Right atrium auricular region (tissue), 2 donors: ENCODE data around the gene C11orf68. TPM values are rescaled to one million over a fixed set of nuclear protein-coding genes. Genes with fewer than 3 reads are reported as not detected.

Source experiments
- DNase-seq: peaks from one replicate; pipeline ENCODE4 v3.0.0-alpha.2; 2019; ENCODE audit warnings: low spot score
- H3K27ac ChIP-seq, 2 donors: fragments of 200-600 bp; sonication (generic); 1 replicate in 1 of 2; 2 replicates in 1 of 2; pipeline ENCODE4 v1.5.1; 2016 to 2019
- H3K27me3 ChIP-seq, 2 donors: fragments of 200-600 bp; sonication (generic); one replicate each; pipeline versions ENCODE4 v1.5.1 to v1.6.0; 2017 to 2019
- H3K36me3 ChIP-seq: fragments of 200-600 bp; sonication (generic); one replicate; pipeline ENCODE4 v1.5.1; 2016
- H3K4me1 ChIP-seq, 2 donors: fragments of 200-600 bp; sonication (generic); one replicate each; pipeline versions ENCODE4 v1.5.1 to v1.6.0; 2017 to 2019
- H3K4me3 ChIP-seq, 2 donors: fragments of 200-600 bp; sonication (generic); 1 replicate in 1 of 2; 2 replicates in 1 of 2; pipeline ENCODE4 v1.5.1; 2017 to 2019; ENCODE audit warnings: mild to moderate bottlenecking in 1 of 2, moderate library complexity in 1 of 2
- H3K9me3 ChIP-seq, 2 donors: fragments of 200-600 bp; sonication (generic); one replicate each; pipeline ENCODE4 v1.5.1; 2019
- total RNA-seq, 2 donors: library from RNA; depleted of rRNA; stranded (reverse); fragments of >200 nt; gene quantifications; one replicate each; pipeline ENCODE4 v1.1.0, GENCODE V29; 2016
- TF ChIP-seq, protein P1 (sequence below), 2 donors: fragments of 200-600 bp; sonication (generic); IDR thresholded peaks; one replicate each; pipeline ENCODE4 v1.5.1; 2019; ENCODE audit warnings: antibody characterized with exemption in 2 of 2

C11orf68 gene
- total RNA-seq, 2 donors from 2014 or later = 13.9 to 23.5 TPM

DNA sequence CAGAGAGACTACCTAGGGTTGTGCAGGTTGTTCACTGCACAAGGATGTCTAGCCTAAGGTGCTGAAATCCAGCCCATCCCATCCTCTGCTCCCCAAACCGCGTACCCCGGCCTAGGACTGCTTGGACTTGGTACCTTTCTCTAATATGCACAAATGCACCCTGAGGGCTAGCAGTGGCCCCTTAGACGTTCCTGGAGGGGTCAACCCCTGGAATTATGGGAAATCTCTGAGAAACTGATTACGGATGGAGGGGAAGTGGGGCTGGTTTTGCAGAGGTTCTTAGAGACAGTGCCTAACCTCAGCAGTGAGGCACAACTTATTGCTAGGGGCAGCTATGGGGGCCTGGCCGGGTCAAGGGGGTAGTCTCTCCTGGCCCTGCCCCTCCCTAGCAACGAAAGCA is 2.5 kb downstream of the C11orf68 start:
- H3K36me3 ChIP-seq = no peaks in the 10 kb centered on the region
- H3K4me1 ChIP-seq = peaks cover 0 to 63% of the 10 kb centered on the region in 2 donors
- no peaks in the 10 kb centered on the region for H3K9me3 ChIP-seq
- no peaks in the 10 kb centered on the region for H3K27me3 ChIP-seq
- no peak overlapping the region for H3K4me3 ChIP-seq
- DNase-seq = no peak
- peak overlapping the region; percentile 93 to 97 for H3K27ac ChIP-seq
- TF ChIP-seq, protein P1, sequence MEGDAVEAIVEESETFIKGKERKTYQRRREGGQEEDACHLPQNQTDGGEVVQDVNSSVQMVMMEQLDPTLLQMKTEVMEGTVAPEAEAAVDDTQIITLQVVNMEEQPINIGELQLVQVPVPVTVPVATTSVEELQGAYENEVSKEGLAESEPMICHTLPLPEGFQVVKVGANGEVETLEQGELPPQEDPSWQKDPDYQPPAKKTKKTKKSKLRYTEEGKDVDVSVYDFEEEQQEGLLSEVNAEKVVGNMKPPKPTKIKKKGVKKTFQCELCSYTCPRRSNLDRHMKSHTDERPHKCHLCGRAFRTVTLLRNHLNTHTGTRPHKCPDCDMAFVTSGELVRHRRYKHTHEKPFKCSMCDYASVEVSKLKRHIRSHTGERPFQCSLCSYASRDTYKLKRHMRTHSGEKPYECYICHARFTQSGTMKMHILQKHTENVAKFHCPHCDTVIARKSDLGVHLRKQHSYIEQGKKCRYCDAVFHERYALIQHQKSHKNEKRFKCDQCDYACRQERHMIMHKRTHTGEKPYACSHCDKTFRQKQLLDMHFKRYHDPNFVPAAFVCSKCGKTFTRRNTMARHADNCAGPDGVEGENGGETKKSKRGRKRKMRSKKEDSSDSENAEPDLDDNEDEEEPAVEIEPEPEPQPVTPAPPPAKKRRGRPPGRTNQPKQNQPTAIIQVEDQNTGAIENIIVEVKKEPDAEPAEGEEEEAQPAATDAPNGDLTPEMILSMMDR (IDR thresholded peaks at IDR 0.05) = no peak

DNA sequence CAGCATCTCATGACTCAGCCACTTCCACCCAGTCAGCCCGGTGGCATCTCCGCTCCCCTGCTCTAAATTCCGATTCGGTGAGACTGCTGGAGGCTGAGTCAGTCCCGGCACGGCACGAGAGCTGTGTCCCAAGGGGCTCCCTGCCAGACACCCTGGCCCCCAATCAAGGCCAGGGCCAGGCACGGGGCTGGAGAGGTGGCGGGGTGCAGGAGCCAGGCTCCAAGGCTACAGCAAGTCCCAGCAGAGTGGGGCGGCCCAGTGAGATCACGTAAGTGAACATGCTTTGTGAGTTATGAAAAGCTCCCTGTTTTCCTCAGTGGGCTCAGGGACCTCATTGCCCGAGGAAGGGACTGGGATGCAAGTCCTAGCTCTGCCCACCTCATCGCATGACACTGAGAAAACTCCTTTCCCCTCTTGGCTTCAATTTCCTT is 3.0 kb downstream of the C11orf68 start:
- Histone ChIP-seq H3K36me3 (no peaks in the 10 kb centered on the region), H3K27ac (peak overlapping the region; percentile 93 to 97), H3K4me1 (peaks cover 0 to 62% of the 10 kb centered on the region in 2 donors), H3K9me3 (no peaks in the 10 kb centered on the region), H3K27me3 (no peaks in the 10 kb centered on the region), H3K4me3 (peak overlapping the region in 1 of 2 donors; percentile 19)
- DNase-seq = peak; percentile 96
- TF ChIP-seq, protein P1 (IDR thresholded peaks at IDR 0.05) = no peak

DNA sequence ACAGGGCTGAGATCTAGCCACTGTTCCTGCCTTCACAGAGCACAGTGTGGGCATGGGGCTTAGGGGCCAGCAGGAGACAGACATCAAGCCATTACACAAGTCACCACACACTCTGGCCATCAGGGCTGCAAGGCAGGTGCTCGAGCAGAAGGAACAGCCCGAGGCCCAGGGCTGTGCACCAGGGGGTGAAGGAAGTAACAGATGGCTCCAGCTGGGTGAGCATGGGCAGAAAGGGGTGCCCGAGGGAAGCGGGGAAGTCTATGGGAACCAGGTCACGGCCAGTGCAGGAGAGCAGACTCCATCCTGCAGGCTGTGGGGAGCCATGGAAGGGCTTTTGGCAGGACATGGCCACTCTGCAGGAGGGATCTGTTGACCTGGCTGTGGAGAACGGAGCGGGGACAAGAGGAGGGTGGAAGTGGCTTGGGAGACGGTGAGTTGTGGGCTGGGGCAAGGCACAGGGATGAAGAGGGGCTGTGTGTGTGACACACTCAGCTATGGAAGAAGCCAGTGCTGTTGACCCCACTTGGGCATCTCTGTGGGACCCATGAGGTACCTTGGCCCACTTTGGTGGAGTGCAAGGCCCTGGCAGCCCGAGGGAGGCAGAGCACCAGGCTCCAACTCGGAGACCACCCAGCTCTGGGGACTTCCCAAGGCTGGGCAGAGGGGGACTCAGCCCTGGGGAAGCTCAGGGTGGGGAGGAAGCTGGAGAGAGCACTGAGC is 3.6 kb downstream of the C11orf68 start:
- Histone ChIP-seq H3K27ac (peak overlapping the region; percentile 93 to 97), H3K4me1 (peaks cover 0 to 56% of the 10 kb centered on the region in 2 donors), H3K36me3 (no peaks in the 10 kb centered on the region), H3K9me3 (no peaks in the 10 kb centered on the region), H3K4me3 (peak overlapping the region in 1 of 2 donors; percentile 19), H3K27me3 (no peaks in the 10 kb centered on the region)
- no peak for DNase-seq
- TF ChIP-seq, protein P1 (IDR thresholded peaks at IDR 0.05) = no peak

DNA sequence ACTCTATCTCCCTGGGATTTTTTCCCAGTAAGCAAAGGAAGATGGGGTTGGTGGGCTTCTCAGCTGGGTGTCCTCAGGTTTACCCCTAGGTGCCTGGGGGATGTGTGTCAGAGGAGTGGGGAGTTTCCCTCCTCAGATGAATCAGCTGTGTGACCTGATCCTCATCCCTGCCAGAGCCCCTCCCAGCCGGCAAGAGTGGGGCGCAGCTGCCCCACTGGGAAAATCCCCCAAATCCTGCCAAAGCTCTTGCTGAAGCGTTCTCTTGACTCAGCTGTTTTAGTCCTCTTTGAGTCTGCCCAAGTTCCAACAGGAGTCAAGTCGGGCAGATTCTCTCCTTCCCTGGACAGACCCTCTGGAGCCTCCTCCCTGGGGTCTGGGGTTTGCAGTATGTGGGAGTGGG is 6.0 kb downstream of the C11orf68 start:
- H3K27ac ChIP-seq = no peak overlapping the region
- no peaks in the 10 kb centered on the region for H3K9me3 ChIP-seq
- no peaks in the 10 kb centered on the region for H3K27me3 ChIP-seq
- H3K36me3 ChIP-seq = no peaks in the 10 kb centered on the region
- TF ChIP-seq, protein P1 (IDR thresholded peaks at IDR 0.05) = no peak
- H3K4me3 ChIP-seq = no peak overlapping the region
- peaks cover 0 to 45% of the 10 kb centered on the region in 2 donors for H3K4me1 ChIP-seq
- DNase-seq = no peak

DNA sequence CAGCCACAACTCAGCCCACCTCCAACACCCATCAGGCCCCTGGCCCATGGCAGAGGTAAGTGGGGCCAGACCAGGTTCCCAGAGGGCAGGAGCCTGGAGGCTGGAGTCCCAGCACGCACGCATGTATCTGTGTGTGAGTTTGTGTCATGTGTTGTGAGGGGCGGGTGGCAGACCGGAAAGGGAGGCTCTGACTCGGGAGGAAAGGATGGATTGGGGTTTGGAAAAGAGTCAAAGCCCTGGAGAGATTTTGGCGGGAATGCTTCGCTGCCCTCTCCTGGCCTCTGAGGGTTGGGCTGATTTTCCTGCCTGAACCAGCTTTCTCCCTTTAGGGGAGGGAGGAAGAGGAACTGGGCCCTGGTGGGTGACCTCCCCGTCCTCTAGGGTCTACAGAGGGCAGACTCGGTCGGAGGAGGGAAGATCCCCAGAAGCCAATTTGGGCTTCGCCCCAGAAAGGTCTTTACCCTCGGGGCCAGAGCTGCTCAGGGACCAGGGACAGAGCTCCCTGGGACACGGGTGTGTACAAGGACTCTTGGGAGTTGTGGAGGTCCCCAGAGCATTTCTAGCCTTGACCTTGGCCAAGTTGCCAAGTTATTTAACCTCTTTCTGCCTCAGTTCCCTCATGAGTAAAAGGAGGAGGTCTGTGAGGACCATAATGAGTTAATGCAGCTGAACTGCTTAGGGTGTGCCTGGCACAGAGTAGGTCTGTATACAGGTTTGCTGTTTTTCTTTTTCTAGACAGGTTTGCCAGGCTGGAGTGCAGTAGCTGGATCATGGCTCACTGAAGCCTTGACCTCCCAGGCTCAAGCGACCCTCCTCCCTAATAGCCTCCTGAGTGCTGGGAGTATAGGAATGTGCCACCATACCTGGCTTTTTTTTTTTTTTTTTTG is 6.9 kb downstream of the C11orf68 start:
- TF ChIP-seq, protein P1 (IDR thresholded peaks at IDR 0.05) = peak in 1 of 2 donors; percentile 54
- DNase-seq = no peak
- Histone ChIP-seq H3K27ac (no peak overlapping the region), H3K36me3 (no peaks in the 10 kb centered on the region), H3K4me1 (peaks cover 0 to 36% of the 10 kb centered on the region in 2 donors), H3K9me3 (no peaks in the 10 kb centered on the region), H3K4me3 (no peak overlapping the region), H3K27me3 (no peaks in the 10 kb centered on the region)
